GM19438 (cell line): Measurements from ENCODE around the gene CTDSPL.
"Not testable (repeated sequence)": the region's sequence is repeated elsewhere in the genome, so short reads cannot be mapped to it uniquely, and the experiment has no call there.

ENCODE experiments used
- ATAC-seq: cut with Tn5 transposase; IDR thresholded peaks from one replicate; pipeline ENCODE4 v1.9.1; 2021; ENCODE audit warnings: low read depth; ENCODE audit not compliant: unreplicated experiment

CTDSPL gene

GRCh38 chr3:37961622-37962431, 100.1 kb downstream of the CTDSPL start:
- ATAC-seq = no peak

- ATAC-seq = no peak
Observed at GRCh38 chr3:37963016-37963415, 101.3 kb downstream of the CTDSPL start.

DNA sequence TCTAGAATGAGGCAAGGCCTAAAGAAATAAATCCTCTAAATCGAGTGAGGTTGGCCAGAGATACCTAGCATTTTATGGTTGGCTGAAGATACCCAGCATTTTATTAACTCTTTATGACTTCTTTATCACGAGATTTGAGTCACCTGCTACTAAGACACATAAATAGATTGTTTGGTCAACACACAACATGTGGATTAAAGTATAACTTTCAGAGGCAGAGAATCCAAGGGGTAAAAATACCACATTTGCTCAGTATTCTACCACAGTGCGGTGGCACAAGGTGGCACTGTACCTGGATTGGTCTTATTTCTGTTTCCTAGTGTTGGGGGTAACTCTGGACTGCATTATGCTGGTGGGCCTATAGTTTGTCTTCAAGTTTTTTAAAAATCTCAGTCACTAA, 102.0 kb downstream of the CTDSPL start:
- ATAC-seq = no peak

DNA sequence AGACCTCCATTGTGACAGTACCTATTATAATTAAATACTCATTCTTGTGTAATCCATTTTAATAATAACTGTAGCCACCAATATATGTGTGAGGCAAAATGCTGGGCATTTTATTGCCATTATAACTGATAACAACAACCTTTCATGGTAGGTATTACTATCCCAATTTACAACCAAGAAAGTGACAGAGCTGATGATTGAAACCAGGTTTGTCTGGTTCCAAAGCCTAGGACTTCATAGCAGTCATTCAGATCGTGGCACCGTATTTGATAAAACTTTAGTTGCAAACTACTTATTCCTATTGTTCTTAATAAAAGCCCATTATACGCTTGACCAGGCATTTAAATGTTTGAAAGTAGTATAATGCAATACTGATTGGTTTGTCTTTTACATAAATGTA, 102.5 kb downstream of the CTDSPL start:
- no peak for ATAC-seq

DNA sequence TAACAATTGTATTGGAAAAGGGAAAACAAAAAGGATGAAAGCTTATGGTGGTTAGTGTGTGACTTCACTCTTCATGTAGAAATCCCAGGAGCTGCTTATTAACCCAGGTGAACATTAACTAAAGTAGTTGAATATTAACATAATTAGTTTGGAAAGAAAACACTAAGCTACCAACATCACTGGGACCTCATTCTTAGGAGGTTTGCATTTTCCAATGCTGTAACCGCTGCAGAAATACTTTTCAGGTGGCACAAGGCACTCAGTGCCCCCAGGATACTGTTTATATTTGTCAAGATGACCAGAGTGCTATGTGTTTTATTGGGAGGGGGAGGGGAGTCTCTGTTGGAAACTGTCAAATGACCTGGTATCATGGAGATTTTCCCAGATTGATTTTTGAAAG, 103.0 kb downstream of the CTDSPL start:
- no peak for ATAC-seq

DNA sequence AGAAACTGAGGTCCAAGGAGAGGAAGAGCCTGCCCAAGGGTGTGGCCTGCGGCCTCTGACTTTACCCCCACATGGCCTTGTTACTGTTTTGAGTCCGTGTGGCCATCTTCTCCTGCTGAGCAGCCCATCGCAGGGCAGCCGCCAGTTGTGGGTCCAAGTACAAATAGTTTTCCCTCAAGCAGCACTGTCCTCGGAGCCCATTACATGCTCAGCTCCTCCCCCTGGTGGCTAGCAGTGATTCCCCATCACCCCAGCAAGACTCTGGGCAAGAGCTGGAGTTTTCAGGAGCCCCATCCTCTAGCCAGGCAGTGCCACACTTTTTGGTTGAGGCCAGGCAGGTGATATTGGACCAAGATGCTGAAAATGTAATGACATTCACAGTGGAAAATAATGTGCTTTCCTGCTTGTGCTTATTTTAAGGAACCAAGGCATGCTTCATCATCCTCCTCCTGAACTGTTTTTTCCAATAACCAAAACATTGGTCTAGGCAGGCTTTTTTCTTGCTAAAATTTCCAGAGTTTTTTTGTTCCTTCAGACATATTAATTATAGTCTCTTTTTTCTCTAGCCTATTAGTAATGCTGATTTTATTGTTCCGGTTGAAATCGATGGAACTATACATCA, 105.7 kb downstream of the CTDSPL start:
- no peak for ATAC-seq

DNA sequence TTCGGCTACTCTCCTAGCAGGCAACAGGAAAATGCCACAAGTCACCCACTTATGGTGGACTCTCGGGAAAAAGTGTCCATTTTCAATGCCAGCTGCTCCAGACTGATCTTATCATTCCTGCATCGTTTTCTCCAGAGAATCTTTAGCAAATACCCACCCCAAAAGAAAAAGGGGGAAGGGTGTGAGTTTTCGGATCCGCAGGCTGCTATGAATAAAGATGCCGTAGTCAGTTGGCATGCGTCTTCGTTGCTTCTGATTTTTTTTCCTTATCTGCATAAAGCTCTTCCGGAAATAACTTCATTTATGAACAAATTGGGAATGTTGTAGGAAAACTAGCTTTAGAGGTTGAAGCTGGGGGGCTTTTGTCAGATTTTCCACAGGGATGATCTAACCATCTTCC, 106.5 kb downstream of the CTDSPL start:
- no peak for ATAC-seq

DNA sequence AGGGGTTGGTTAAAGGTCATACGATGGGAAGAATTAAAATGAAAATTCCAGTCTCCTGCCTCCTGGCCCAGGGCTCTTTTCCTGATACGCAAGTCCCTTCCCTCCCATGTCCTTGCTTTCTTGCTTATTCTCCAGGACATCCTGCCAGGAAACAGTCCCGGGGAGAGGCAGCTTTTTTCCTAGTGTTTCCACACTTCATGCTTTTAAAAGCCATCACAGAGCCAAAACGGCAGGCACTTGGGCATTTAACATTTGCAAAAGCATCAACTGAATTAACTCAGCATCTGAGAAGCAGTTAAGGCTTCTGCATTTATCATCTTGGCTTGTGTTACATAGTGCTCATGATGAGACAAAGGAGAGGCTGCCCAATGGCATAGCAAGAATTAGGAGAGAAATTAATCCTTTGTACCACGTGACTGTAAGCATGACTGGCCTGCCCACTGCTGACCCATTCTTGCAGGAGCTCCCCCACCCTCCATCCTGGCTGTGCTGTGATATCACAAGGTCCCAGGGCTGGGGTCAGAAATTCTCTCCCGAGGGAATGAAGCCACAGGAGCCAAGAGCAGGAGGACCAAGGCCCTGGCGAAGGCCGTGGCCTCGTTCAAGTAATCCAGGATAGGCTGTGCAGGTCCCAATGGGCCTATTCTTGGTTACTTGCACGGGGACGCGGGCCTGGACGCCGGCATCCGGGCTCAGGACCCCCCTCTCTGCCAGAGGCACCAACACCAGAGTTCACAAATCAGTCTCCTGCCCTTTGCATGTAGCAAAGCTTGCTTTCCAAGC, 107.3 kb downstream of the CTDSPL start:
- no peak for ATAC-seq

- no peak for ATAC-seq
Observed at GRCh38 chr3:37969596-37970100, 108.0 kb downstream of the CTDSPL start.

DNA sequence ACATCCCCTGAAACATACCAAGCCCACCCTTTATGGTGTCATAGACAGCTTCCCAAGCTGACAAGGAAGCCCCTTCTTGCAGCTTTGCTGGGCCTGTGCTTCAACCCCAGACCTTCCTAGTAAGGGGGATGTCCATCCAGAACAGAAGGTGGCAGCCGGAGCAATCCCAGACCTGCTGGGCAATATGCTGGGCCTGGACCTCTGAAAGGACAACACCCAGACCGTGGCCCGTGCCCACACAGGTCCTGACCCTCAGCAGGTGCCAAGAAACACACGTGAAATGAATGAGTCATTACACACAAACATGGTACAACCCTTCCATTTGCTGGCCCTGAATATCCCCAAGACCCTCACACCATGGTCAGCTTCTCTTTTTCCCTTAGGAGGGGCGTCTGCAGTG, 109.1 kb downstream of the CTDSPL start:
- ATAC-seq = no peak

DNA sequence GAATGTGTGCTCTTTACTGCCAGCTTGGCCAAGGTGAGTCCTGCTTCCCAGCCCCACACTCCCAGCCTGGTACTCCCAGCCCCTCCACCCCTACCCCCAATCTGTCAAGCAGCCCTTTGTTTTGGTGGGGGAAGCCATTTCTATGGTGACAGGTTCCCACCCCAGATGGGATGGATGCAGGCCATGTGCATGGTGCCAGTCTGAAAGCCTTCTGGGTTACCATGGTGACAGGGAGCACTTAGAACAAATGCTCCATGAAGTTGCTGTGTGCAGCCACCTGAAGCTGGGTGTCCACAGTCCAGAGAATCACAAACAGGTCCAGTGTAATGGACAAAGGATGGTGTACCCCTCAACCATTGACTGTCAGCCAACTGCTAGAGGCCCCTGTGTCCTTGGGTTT, 109.8 kb downstream of the CTDSPL start:
- ATAC-seq = no peak

DNA sequence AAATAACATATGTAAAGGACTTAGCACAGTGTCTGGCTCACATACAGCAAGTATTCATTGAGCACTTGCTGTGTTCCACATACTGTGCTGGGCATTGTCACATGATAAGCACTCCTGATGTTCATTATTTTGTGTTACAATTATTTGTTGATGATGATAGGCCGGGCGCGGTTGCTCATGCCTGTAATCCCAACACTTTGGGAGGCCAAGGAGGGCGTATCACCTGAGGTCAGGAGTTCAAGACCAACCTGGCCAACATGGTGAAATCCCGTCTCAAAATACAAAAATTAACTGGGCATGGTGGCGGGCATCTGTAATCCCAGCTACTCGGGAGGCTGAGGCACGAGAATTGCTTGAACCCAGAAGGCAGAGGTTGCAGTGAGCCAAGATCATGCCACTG, 110.4 kb downstream of the CTDSPL start:
- ATAC-seq = not testable (repeated sequence)

GRCh38 chr3:37973246-37974054, 111.8 kb downstream of the CTDSPL start:
- ATAC-seq = no peak

- peak; percentile 60 for ATAC-seq
Observed at GRCh38 chr3:37974121-37975083, 112.7 kb downstream of the CTDSPL start.

GRCh38 chr3:37979541-37980461, 118.1 kb downstream of the CTDSPL start:
- ATAC-seq = no peak

DNA sequence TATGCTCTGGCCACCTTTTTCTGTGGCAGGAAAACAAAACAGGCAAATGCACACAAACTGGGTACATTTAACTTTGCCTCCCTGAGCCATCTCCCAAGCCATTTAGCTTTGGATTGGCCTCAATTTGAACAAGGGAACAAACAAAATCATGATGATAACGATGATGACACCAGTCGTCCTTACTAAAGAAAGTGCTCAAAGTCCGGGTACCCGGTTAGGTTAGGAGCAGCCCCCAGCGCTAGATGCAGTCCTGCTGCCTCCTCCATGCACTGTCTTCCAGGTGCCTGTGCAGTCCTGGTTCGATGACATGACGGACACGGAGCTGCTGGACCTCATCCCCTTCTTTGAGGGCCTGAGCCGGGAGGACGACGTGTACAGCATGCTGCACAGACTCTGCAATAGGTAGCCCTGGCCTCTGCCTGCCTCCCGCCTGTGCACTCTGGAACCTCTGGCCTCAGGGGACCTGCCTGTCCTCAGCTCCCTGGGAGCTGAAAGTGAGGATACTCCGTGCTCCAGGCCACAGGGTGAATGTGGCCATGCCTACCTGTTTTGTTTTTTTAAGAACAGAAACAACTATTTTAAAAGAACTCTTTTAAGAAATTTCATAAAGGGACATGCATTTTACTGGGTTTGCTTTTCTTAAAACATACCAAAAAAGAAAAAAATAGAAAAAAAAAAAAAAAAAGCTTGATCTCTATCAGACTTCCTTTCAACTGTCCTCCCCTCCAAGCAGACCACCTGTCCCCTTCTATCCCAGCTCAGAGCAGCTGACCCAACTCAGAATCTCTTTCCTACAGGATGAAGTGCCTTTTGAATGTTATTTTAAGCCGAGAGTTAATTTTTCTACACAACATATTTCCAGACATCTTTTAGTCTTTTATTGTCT, 119.0 kb downstream of the CTDSPL start:
- ATAC-seq = no peak

- no peak for ATAC-seq
Observed at GRCh38 chr3:37981348-37981664, 119.6 kb downstream of the CTDSPL start.
